OCI-LY1 (cell line): ENCODE measurements around the gene PPP1R14B.

Experiments
- H2AFZ ChIP-seq: fragments of 200-600 bp; sonication (generic), shearing (Covaris generic); 2 replicates; pipeline ENCODE4 v1.6.0; 2014; ENCODE audit warnings: antibody characterized with exemption, mild to moderate bottlenecking, low read length
- H3F3A ChIP-seq: fragments of 200-600 bp; sonication (generic), shearing (Covaris generic); 2 replicates; pipeline ENCODE4 v1.6.0; 2014; ENCODE audit warnings: mild to moderate bottlenecking, antibody characterized with exemption, low read length, moderate library complexity; ENCODE audit not compliant: insufficient read depth
- H3K27ac ChIP-seq: fragments of 200-600 bp; sonication (generic); 2 replicates; pipeline ENCODE4 v1.5.1; 2014; ENCODE audit warnings: low read length, mixed run types, mild to moderate bottlenecking, low read depth; ENCODE audit not compliant: poor library complexity, severe bottlenecking
- H3K27me3 ChIP-seq: fragments of 200-600 bp; sonication (generic); 2 replicates; pipeline ENCODE4 v1.6.0; 2014; ENCODE audit warnings: antibody characterized with exemption, mild to moderate bottlenecking, low read length, moderate library complexity; ENCODE audit not compliant: insufficient read depth
- H3K36me3 ChIP-seq: fragments of 200-600 bp; sonication (generic); 2 replicates; pipeline ENCODE4 v1.6.1; 2014; ENCODE audit warnings: mild to moderate bottlenecking, antibody characterized with exemption, low read length, moderate library complexity, mixed read lengths; ENCODE audit not compliant: insufficient read depth
- H3K4me1 ChIP-seq: fragments of 200-600 bp; sonication (generic); 2 replicates; pipeline ENCODE4 v1.5.1; 2014; ENCODE audit warnings: mild to moderate bottlenecking, low read length, moderate library complexity; ENCODE audit not compliant: insufficient read depth, severe bottlenecking
- H3K4me2 ChIP-seq: fragments of 200-600 bp; sonication (generic), shearing (Covaris generic); 2 replicates; pipeline ENCODE4 v1.6.1; 2014; ENCODE audit warnings: low read length
- H3K4me3 ChIP-seq: fragments of 200-600 bp; sonication (generic); 2 replicates; pipeline ENCODE4 v1.5.1; 2014; ENCODE audit warnings: low read length, low read depth, mild to moderate bottlenecking, mixed read lengths; ENCODE audit not compliant: poor library complexity, severe bottlenecking
- H3K79me2 ChIP-seq: fragments of 200-600 bp; shearing (Covaris generic); 2 replicates; pipeline ENCODE4 v1.6.1; 2016; ENCODE audit warnings: mixed run types, low read length, mixed read lengths; ENCODE audit not compliant: insufficient read depth
- H3K9ac ChIP-seq: fragments of 200-600 bp; sonication (generic), shearing (Covaris generic); 2 replicates; pipeline ENCODE4 v1.6.1; 2014; ENCODE audit warnings: mild to moderate bottlenecking, low read length, mixed read lengths
- H3K9me2 ChIP-seq: fragments of 200-600 bp; sonication (generic), shearing (Covaris generic); 2 replicates; pipeline ENCODE4 v1.6.1; 2014; ENCODE audit warnings: low read depth, mild to moderate bottlenecking, low read length, mixed read lengths
- H3K9me3 ChIP-seq: fragments of 200-600 bp; shearing (Covaris generic); 2 replicates; pipeline ENCODE4 v1.6.1; 2014; ENCODE audit warnings: low read length, mixed read lengths
- H4K20me1 ChIP-seq: fragments of 200-600 bp; sonication (generic), shearing (Covaris generic); 2 replicates; pipeline ENCODE4 v1.6.0; 2016; ENCODE audit warnings: mild to moderate bottlenecking, low read length; ENCODE audit not compliant: insufficient read depth
- CTCF ChIP-seq: fragments of 200-600 bp; sonication (generic), shearing (Covaris generic); IDR thresholded peaks from 2 replicates; pipeline ENCODE4 v1.5.1; 2017; ENCODE audit warnings: mild to moderate bottlenecking, antibody characterized with exemption, low read length, moderate library complexity, mixed read lengths
- EZH2 ChIP-seq: fragments of 200-600 bp; sonication (generic), shearing (Covaris generic); IDR thresholded peaks from 2 replicates; pipeline ENCODE4 v1.8.0; 2017; ENCODE audit warnings: borderline replicate concordance, mixed run types, mild to moderate bottlenecking, antibody characterized with exemption, low read length, moderate library complexity, mixed read lengths

PPP1R14B gene

GRCh38 chr11:64250415-64251015 lies 3.8 kb upstream of the PPP1R14B start:
- H3K27ac ChIP-seq: no peak overlapping the region
- H3K9me2 ChIP-seq: no peaks in the 10 kb centered on the region
- H3K4me3 ChIP-seq: peak overlapping the region; percentile 71
- H3K4me2 ChIP-seq: peak overlapping the region; percentile 93
- peak overlapping the region; percentile 71 for H3K9ac ChIP-seq
- H3K4me1 ChIP-seq: peaks cover 39% of the 10 kb centered on the region
- TF ChIP-seq EZH2 (no peak), CTCF (no peak)
- no peak overlapping the region for H2AFZ ChIP-seq
- H3K79me2 ChIP-seq: no peaks in the 10 kb centered on the region; the same call in 1 of the 2 replicates
- 0 out of 2 replicates have a peak, but pooled peaks cover 3% of the 10 kb centered on the region for H3F3A ChIP-seq
- H3K27me3 ChIP-seq: no peaks in the 10 kb centered on the region
- H3K9me3 ChIP-seq: no peaks in the 10 kb centered on the region
- 0 out of 2 replicates have a peak, but pooled peaks cover 7% of the 10 kb centered on the region for H3K36me3 ChIP-seq
- H4K20me1 ChIP-seq: no peaks in the 10 kb centered on the region

- H3K79me2 ChIP-seq: no peaks in the 10 kb centered on the region; the same call in 1 of the 2 replicates
- H3F3A ChIP-seq: 0 out of 2 replicates have a peak, but pooled peaks cover 3% of the 10 kb centered on the region
- no peaks in the 10 kb centered on the region for H4K20me1 ChIP-seq
- H3K9ac ChIP-seq: no peak overlapping the region
- no peak overlapping the region for H3K27ac ChIP-seq
- TF ChIP-seq EZH2 (no peak), CTCF (no peak)
- H3K4me3 ChIP-seq: no peak overlapping the region
- peaks cover 9% of the 10 kb centered on the region; the same call in 1 of the 2 replicates for H3K36me3 ChIP-seq
- H3K9me2 ChIP-seq: no peaks in the 10 kb centered on the region
- H3K27me3 ChIP-seq: no peaks in the 10 kb centered on the region
- H3K4me2 ChIP-seq: no peak overlapping the region
- H2AFZ ChIP-seq: no peak overlapping the region
- no peaks in the 10 kb centered on the region for H3K9me3 ChIP-seq
- H3K4me1 ChIP-seq: peaks cover 46% of the 10 kb centered on the region
Measured at GRCh38 chr11:64249563-64250414, 3.0 kb upstream of the PPP1R14B start.

GRCh38 chr11:64249038-64249437 lies 2.3 kb upstream of the PPP1R14B start:
- no peak for TF ChIP-seq EZH2
- TF ChIP-seq CTCF: no peak
- 0 out of 2 replicates have a peak, but pooled peaks cover 3% of the 10 kb centered on the region for H3F3A ChIP-seq
- H3K9me2 ChIP-seq: no peaks in the 10 kb centered on the region
- no peak overlapping the region for H3K9ac ChIP-seq
- no peak overlapping the region for H3K27ac ChIP-seq
- no peak overlapping the region for H3K4me2 ChIP-seq
- no peaks in the 10 kb centered on the region for H3K27me3 ChIP-seq
- H3K79me2 ChIP-seq: no peaks in the 10 kb centered on the region; the same call in 1 of the 2 replicates
- no peaks in the 10 kb centered on the region for H3K9me3 ChIP-seq
- H4K20me1 ChIP-seq: no peaks in the 10 kb centered on the region
- no peak overlapping the region for H2AFZ ChIP-seq
- H3K36me3 ChIP-seq: peaks cover 9% of the 10 kb centered on the region; the same call in 1 of the 2 replicates
- H3K4me3 ChIP-seq: no peak overlapping the region
- H3K4me1 ChIP-seq: peaks cover 51% of the 10 kb centered on the region
